Activated naive CD4-positive, alpha-beta T cell treated with Interleukin-2 at 50 U/mL for 16 hours (primary cell): Measurements from ENCODE around the gene KLHDC2.
"Not testable (repeated sequence)": the region's sequence is repeated elsewhere in the genome, so short reads cannot be mapped to it uniquely, and the experiment has no call there.

Source experiments
- DNase-seq: peaks from one replicate; pipeline ENCODE4 v3.0.0-alpha.2; 2020

KLHDC2 gene, protein sequence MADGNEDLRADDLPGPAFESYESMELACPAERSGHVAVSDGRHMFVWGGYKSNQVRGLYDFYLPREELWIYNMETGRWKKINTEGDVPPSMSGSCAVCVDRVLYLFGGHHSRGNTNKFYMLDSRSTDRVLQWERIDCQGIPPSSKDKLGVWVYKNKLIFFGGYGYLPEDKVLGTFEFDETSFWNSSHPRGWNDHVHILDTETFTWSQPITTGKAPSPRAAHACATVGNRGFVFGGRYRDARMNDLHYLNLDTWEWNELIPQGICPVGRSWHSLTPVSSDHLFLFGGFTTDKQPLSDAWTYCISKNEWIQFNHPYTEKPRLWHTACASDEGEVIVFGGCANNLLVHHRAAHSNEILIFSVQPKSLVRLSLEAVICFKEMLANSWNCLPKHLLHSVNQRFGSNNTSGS

DNA sequence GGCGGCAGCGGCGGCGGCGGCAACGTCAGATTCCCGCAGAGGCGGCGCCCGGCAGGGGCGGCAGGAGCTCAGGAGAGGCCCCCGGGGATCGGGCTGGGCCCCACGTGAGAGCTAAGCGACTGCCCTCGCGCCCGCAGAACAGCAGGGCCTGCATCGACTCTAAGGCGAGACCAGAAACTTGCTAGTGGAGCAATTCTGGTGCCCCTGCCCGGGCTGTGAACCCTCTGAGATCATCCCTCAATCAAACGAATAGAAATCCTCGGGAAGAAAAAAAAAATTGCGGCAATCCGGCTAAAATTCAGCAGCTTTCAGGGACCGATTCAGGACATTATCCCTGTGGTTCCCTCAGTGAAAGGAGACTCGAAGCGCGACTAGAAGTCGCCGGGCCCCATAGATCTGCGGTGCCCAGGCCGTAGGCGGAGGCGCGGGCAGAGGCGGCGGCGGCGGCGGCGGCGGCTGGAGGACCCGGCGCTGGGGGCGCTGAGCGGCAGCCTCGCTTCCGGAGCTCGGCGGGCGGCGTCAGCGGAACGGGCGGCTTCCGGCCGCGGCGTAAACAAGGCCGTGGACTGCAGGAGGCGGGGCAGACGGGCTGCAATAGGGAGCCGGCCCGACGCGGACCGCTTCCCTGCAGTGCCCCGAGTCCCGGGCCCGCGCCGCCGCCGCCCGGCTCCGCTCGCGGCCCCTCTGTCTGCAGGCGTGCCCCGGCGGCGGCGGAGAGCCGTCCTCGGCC lies at the start of gene KLHDC2:
KLHDC2 (plus strand) TSS at position 583 of the 730 bp plus-strand sequence. CDS start 316 bp downstream, outside the sequence.
- DNase-seq = peak; percentile 91

DNA sequence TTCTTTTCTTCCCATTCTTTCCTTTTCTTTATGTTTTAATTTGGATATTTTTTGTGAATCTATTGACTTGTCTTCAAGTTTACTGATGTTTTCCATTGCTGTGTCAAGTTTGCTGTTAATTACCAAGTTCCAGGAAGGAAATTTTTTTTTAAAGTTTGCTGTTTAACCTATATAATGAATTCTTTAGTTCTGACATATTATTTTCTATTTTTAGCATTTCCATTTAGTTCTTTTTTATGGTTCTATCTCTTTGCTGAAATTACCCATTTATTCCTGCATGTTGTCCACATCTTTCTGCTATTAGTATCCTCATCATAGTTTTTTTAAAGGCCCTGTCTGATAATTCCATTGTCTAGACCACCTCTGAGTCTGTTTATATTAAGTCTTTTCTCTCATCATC lies 47.2 kb upstream of the KLHDC2 start:
- no peak for DNase-seq

DNA sequence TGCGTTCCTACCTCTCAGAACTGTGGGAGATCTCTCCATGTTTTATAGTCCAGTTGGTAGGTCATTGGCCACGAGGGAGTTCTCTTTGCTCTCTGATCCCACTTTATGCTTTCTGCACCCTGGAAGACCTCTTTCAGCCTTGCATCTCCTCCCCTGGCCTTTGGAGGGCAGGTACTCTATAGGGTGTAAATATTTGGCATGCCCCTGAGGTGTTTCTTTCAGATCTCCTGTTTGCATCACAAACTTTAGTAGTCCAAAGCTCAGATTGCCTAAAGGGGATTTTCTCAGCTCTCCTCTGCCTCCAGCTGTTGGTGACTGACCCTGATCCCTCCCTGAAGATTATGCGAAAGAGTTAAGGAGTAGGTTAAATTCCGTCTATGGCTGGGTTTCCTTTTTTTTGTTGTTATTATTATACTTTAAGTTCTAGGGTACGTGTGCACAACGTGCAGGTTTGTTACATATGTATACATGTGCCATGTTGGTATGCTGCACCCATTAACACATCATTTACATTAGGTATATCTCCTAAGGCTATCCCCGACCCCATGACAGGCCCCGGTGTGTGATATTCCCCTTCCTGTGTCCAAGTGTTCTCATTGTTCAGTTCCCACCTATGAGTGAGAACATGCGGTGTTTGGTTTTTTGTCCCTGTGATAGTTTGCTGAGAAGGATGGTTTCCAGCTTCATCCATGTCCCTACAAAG lies 46.1 kb upstream of the KLHDC2 start:
- not testable (repeated sequence) for DNase-seq

DNA sequence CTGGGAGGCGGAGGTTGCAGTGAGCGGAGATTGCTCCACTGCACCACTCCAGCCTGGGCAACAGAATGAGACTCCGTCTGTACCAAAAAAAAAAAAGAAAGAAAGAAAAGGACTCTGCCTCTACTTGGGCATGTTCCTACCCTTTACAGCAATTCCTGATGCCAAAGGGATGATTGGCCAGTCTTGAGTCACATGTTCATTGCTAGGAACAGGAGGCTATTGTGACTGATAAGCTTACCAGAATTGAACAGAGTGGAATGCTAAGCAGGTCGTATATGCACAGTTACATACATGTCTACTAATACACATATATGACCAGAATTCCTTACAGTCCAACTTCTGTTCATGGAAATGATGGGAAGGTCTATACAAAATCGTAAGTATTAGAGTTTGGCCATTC lies 40.8 kb upstream of the KLHDC2 start:
- no peak for DNase-seq

DNA sequence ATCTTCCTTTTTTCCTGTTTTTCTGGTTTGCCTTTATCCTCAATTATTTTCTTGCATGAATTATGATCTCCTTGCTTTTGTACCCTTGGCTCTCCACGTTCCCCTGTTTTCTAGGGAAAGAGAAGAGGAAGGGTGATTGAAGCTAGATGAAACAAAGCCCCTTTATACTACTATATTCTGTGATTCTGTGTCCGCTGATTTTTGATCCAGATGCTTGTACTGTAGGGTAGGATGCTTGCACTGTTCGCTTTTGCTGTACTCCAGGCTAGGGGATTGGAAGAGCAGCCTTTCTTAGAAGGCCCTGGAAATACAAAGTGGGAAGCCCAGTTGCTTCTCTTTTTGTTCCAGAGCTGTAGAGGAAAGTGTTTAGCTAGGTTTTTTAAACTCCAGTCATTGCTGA lies 35.1 kb upstream of the KLHDC2 start:
- no peak for DNase-seq

DNA sequence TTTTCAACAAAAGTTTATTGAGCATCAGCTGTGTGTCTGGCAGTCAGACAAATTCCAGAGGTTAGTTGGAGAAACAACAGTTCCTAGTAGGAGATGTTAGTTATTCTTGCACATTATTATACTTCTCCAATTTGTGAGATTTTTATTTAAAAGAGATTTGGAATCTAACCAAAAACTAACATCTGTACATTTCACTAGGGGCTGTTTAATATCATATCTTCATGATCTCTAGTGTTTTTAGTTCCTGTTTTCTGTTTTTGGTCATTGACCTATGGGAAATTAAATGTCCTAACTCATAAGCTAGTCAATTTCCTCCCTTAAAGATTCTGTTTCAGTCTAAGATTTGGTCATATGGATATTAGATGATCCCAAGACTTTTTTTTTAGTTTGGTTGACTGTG lies 34.1 kb upstream of the KLHDC2 start:
- no peak for DNase-seq

DNA sequence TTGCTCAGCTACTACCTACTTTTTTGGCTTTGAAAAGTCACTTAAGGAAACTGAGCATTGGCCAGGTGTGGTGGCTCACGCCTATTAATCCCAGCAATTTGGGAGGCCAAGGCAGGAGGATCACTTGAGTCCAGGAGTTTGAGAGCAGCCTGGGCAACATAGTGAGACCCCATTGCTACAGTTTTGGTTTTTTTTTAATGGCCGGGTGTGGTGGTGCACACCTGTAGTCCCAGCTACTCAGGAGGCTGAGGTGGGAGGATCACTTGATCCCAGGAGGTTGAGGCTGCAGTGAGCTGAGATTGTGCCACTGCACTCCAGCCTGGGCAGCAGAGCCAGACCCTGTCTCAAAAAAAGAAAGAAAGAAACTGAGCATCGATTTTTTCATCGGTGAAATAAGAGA lies 32.3 kb upstream of the KLHDC2 start:
- DNase-seq = not testable (repeated sequence)

DNA sequence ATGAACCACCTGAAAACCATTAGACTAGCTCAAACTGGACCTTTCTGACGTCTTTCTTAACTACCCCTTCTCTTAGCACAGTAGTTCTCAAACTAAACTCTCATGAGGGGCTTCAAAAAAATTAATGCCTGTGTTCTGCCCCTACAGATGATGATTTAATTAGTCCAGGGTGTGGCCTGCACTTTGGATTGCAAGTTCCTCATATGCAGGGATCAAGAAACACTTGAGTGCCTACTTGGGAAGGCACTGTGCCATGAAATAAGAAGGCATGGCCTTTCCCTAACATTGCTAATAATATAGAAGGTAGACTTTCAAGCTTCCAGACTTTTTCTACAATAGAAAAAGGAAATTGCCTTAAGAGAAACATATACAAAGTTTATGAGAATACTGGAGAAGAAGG lies 22.8 kb upstream of the KLHDC2 start:
- no peak for DNase-seq

DNA sequence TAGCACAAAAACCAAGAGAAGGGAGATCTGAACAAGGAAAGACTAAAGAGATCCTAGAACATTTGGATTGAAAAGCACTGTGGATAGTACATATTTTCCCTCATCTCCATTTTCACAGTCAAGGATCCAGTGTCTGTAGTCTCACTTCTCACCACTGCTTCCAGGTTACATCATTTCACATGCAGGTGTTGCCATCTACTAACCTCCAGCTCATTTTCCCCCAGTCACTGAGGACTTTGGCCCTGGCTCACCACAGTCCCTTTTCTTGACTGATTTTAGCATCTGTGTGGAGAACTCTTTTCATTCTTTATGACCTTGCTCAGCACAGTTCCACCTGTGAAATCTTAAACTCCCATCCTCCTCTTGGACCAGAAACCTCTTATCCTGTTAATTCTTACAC lies 21.5 kb upstream of the KLHDC2 start:
- DNase-seq = not testable (repeated sequence)

DNA sequence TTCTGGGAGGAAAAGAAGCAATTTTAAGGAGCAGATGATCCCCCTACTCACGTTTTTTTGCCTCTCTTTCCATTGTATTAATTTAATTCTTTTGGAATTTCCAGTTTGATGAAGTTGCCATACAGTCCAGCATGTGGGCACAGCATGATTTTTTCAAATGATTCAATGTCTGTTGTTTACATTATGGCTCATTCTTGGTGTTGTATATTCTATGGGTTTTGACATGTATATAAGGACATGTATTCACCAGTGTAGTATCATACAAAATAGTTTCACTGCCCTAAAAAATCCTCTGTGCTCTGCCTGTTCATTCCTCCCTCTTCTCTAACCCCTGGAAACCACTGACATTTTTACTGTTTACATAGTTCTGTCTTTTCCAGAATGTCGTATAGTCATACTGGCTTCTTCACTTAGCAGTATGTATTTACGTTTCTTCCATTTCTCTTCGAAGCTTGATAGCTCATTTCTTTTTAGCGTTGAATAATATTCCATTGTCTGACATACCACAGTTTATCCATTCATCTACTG lies 13.3 kb upstream of the KLHDC2 start:
- DNase-seq = no peak

DNA sequence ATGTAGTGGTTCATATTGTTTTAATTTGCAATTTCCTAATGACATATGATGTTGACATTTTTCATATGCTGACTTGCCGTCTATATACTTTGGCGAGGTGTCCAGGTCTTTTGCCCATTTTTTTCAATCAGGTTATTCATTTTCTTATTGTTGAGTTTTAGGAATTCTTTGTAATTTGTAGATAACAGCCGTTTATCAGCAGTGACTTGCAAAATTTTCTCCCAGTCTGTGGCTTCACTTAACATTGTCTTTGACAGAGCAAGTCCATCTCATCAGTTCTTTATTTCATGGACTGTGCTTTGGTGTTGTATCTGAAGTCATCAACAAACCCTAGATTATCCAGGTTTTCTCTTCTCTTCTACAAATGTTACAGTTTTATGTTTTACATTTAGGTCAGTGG lies 12.6 kb upstream of the KLHDC2 start:
- DNase-seq = no peak

DNA sequence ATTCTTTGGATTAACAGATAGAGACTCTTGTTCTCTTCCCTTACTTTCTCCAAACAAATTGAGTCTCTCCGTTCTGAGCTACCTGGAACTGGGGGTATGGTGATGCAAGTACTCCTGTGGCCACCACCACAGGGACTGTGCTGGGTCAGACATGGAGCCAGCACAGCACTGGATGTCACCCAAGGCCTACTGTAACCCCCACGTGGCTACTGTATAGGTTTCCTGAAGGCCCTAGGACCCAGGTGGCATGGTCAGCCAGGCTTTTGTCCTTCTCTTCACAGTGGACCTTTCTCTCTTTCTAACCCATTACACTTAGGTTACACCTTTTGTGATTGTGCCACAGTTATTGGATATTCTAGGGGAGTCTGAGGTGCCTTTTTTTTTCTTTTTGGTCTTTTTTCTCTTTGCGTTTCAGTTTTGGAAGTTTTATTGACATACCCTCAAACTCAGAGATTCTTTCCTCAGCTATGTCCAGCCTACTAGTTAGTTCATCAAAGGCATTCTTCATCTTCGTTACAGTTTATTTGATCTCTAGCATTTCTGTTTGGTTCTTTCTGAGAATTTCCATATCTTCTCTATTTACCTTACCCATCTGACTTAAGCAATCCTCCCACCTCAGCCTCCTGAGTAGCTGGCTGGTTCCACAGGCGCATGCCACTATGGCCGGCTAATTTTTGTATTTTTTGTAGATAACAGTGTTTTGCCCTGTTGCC lies 6.0 kb upstream of the KLHDC2 start:
- DNase-seq = no peak

DNA sequence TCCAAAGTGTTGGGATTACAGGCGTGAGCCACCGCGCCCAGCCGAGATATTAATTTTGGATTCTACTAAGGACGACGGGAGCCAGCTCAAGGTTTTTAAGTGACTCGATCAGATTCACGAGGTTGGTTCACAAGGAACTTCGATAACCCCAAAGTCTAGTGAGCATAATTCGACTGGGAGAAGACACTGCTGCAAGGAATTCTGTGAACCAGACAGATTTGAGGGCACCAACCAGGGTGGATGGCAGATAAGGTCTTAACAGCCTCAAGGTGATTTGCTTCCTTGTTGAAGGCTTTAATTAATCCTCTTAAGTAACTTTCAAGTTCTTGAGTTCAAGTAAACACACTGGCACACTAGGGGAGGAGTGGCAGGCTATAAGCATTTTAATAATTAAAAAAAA lies 1.1 kb upstream of the KLHDC2 start:
- DNase-seq = no peak

DNA sequence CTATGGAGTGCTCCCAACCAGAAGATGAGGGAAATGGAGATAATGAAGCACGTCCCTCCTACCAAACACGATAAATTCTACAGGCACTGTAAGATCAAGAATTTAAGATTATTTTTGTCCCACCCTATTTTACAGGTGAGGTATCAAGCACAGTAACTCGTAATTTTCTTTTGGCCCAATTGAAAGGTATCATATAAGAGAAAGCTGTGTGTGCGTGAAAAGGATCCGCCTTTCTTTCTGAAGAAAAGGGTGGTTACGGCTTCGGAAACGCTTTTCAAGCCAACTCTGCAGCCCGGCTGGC lies 733 bp upstream of the KLHDC2 start:
- no peak for DNase-seq

DNA sequence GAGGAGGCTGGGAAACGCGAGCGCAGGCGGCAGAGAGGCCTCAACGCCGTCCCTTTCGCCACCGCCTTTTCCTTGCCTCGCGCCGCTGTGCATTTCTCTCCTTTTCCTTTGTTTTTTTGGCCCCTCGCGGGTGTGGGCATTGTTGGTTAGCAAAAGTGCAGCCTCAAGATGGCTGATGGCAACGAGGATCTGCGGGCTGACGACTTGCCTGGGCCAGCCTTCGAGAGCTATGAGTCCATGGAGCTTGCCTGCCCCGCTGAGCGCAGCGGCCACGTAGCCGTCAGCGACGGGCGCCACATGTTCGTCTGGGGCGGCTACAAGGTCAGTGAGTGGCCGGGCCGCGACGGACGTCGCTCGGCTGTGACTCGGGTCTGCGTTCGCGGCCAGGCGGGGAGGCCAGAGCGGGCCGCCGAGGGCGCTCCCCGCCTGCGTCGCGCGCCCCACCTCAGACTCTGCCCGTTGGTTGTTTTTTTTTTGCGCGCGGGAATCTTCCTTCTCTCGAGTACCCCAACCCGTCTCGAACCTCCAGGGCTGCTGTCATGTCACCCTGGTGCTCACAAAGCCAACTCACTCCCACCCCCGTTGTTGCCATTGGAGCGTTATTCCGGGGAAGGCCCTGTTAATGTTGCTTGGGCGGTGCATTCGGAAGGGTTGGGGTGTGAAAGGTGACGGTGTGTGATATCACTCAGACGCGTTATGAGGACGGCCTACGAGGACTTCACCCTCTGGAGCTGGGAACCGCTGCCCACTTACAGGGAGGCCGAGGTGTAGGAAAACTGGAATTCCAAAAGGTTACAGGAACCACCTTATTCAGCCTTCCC lies 558 bp downstream of the KLHDC2 start:
- DNase-seq = peak; percentile 81

DNA sequence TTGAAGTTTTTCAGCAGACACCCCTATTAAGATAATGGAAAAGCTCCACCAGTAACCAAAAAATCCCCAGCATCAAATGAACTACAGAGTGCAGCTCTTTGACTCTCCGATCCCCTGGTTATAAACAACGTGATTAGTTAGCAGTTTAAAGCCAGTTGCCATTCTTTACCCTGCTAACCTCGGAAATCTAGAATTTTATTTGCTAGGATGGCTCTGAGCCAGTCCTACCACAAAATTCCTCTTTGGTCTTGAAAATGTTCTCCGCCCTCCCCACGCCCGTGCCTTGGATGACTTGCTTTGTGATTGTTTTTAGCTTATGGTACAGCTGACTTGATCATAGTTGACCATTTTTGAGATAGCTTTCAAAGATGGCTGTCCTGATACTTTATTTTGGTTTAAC lies 1.2 kb downstream of the KLHDC2 start:
- no peak for DNase-seq

DNA sequence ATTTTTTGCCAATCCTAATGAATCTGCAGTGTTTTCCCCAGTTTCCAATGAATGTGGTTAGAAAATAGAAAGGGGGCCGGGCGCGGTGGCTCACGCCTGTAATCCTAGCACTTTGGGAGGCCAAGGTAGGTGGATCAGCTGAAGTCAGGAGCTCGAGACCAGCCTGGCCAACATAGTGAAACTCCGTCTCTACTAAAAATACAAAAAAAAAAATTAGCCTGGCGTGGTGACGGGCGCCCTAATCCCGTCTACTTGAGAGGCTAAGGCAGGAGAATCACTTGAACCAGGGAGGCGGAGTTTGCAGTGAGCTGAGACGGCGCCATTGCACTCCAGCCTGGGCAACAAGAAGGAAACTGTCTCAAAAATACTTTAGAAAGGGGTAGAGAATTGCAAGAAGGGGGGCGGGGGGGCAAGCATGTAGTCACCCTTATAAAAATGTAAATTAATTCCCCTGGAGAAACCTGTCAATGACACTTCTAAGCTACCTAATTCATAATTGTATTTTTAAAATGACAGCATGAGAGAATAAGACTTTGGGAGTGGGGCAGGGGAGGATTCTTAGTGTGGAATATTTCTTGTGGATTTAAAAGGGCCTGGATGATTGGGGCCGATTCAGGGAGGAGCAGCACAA lies 1.7 kb downstream of the KLHDC2 start:
- DNase-seq = no peak

DNA sequence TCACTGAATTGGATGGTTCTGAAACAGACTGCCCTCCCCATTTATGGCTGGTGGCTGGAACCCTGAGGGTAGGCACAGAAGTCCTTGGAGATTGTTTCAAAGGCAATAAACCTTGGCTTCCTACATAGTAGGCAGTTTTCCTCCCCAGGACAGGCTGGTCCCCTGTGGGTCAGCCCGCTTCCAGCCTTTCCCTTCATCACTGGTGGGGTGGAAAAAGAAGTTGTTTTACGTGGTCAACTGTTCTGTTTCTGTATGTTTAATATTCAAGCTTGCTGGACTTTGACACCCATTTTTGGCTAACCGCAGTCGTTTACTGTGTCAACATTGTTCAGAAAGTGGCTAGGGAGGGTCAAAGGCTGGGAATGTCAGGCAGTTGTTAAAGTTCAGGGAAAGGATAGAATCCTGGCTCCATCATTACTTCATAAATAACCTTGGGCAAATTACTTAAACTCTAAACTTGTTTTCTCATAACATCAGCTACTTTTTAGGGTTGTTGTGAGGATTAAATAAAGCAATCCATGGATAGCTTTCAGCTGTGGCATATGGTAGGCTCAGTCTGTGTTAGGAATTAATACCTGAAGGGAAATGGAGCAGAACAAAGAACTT lies 2.4 kb downstream of the KLHDC2 start:
- no peak for DNase-seq

DNA sequence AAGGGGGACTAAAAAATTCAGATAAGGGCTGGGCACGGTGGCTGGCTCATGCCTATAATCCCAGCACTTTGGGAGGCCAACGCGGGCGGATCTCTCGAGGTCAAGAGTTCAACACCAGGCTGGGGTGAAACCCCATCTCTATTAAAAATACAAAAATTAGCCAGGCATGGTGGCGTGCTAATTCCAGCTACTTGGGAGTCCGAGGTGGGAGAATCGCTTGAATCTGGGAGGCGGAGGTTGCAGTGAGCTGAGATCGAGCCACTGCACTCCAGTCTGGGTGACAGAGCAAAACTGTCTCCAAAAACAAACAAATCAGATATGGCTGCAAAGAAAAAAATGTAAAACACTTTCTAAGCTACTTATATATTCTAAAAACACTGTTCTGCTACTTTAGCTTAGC lies 3.7 kb downstream of the KLHDC2 start:
- not testable (repeated sequence) for DNase-seq

DNA sequence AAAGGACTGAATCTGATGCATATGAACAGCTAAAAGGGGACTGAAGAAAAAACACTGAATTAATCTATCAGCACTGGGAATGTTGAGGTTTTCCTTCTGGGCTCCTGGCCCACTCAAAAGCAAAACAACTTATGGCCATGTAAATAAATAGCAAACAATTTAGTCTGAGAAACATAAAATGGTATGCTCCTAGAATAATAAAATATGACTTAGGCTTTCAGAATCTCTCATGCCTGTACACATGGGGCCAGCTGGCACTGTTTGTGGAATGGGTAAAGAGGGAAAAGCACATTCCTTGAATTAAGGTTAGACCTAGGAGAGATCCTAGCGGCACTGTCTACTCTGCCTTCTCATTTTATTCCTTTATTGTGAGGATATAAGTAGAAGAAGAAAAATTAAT lies 6.2 kb downstream of the KLHDC2 start:
- DNase-seq = no peak

DNA sequence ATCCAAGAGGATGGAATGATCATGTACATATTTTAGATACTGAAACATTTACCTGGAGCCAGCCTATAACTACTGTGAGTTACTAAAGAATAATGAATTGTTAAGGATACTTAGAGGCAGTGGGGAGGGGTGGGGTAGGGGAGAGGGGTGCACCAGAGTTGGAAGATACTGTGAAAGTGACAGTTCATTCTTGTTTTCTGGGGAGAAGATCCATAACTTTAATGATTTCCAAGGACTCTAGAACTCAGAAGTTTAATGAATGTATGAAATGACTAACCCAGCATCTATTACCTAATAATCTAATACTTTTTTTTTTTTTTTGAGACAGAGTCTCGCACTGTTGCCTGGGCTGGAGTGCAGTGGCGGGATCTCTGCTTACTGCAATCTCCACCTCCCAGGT lies 10.5 kb downstream of the KLHDC2 start:
- DNase-seq = no peak
